GM12864 (cell line): ENCODE results near the gene RALGPS1.

ENCODE experiments used
- DNase-seq: peaks from one replicate; pipeline ENCODE4 v3.0.0-alpha.2; 2011; ENCODE audit warnings: low read depth
- H3K4me3 ChIP-seq: 2 replicates; pipeline ENCODE4 v1.5.1; 2011; ENCODE audit warnings: mild to moderate bottlenecking, low read depth, low read length, control low read depth
- TF ChIP-seq, protein P1 (sequence below): IDR thresholded peaks from 2 replicates; pipeline ENCODE4 v1.5.1; 2011; ENCODE audit warnings: low read depth, mild to moderate bottlenecking, moderate library complexity, low read length, control low read depth, inconsistent platforms; ENCODE audit errors: missing control alignments

The RALGPS1 gene

GRCh38 chr9:127130661-127131538 lies 216.3 kb downstream of the RALGPS1 start:
- H3K4me3 ChIP-seq, result no peak overlapping the region
- DNase-seq, result no peak
- TF ChIP-seq, protein P1, sequence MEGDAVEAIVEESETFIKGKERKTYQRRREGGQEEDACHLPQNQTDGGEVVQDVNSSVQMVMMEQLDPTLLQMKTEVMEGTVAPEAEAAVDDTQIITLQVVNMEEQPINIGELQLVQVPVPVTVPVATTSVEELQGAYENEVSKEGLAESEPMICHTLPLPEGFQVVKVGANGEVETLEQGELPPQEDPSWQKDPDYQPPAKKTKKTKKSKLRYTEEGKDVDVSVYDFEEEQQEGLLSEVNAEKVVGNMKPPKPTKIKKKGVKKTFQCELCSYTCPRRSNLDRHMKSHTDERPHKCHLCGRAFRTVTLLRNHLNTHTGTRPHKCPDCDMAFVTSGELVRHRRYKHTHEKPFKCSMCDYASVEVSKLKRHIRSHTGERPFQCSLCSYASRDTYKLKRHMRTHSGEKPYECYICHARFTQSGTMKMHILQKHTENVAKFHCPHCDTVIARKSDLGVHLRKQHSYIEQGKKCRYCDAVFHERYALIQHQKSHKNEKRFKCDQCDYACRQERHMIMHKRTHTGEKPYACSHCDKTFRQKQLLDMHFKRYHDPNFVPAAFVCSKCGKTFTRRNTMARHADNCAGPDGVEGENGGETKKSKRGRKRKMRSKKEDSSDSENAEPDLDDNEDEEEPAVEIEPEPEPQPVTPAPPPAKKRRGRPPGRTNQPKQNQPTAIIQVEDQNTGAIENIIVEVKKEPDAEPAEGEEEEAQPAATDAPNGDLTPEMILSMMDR, result no peak

DNA sequence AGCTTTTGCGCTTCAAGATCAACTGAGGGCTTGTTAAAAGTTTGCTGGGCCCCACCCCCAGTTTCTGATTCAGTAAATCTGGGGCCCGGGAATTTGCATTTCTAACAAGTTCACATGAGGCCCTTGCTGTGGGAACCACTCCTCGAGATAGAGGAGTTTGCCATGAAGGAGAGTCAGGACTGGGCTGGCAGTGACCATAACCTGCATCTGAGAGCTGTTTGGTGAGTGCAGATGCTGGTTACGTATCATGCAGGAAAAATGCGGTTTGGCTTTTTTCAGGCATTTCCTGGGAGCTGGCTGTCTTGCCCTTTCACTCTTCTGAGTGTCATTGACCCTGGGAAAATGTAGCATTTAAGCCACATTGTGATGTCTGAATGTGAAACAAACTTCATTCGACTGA lies 217.3 kb downstream of the RALGPS1 start:
- no peak for DNase-seq
- H3K4me3 ChIP-seq, result no peak overlapping the region
- TF ChIP-seq, protein P1, result no peak

DNA sequence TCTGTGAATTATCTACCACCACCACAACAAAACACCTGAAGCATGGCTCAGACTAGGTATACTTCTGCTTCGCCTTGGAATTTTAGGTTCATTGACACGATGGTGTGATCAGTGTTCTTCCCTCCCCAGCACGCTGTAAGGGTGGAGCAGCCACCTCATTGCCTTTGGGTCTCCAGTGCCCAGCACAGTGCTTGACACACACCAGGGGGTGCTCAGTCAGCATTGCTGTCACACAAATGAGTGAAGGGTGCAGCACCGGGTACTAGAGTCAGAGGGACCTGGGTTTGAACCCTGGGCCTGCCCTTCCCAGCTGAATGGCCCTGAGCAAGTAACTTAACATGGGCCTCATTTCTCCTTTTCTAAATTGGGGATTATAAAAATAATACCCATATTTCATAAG lies 217.8 kb downstream of the RALGPS1 start:
- H3K4me3 ChIP-seq, result no peak overlapping the region
- no peak for DNase-seq
- TF ChIP-seq, protein P1, result no peak

DNA sequence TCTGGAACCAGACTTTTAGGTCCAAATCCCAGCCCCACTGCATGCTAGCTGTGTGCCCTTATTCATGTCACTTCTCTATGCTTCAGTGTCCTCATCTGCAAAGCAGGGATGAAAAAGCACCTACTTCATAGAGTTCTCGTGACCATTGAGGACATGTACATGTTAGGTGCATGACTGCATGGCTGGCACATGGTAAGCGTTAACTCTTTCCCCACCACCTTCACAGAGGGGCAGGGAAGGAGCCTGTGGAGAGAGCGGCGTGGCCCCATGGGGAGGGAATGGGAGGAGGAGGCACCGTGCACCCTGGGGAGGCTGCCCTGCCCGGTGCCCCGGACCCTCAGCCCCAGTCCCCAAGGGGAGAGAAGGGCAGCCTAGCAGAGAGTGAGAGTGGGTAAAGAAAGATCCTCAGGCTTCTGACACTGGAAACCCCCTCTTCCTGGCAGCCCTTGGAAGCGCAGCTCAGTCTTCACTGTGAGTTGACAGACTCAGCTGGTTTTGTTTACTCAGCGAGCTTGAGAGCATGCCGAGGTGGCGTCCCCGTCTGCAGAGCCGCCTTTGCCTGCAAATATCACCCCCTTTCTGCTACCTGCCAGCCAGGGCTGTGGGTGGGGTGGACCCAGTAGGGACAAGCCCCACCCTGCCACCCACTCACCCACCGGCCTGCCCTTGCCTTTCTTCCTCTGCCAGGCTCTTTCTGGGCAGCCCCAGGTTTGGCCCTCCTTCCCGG lies 218.5 kb downstream of the RALGPS1 start:
- H3K4me3 ChIP-seq, result no peak overlapping the region
- TF ChIP-seq, protein P1, result no peak
- no peak for DNase-seq

DNA sequence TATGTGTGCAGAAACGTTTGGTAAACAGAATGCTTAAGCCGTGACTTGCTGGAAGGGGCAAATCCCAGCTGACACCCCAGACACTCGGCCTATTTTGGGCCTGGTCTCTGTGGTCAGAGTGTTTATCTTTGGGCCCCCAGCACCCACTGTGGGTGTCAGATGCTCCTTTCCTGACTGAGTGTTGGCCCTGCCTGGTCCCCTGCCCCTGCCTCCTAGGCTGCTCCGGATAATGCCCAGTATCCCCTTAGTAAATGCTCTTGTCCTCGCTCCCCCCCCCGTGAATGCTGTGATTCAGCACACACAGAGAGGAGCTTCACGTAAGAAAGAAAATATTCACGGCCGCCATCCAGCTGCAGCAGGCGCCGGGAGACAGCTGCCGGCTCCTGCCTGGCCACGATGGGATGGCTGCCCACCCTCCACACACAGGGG lies 219.2 kb downstream of the RALGPS1 start:
- no peak overlapping the region for H3K4me3 ChIP-seq
- TF ChIP-seq, protein P1, result no peak
- no peak for DNase-seq

GRCh38 chr9:127135056-127135745 lies 220.6 kb downstream of the RALGPS1 start:
- DNase-seq, result no peak
- TF ChIP-seq, protein P1, result no peak
- H3K4me3 ChIP-seq, result no peak overlapping the region
